Activated T-helper 2 cell treated with anti-CD3 and anti-CD28 coated beads, Interferon-gamma antibody, Interleukin-2, Interleukin-4, amounts not matched to agents 10 μg/mL and 5 μg/mL and 100 μg/mL, durations not matched to agents 14 hours and 24 hours and 36 hours (primary cell): Measurements from ENCODE around the gene GNAQ. TPM values are rescaled to one million over a fixed set of nuclear protein-coding genes. Genes with fewer than 3 reads are reported as not detected.
A peak's percentile ranks its signal among the peaks of the same experiment; 100 is the strongest.

Experiments used
- DNase-seq: peaks from one replicate; pipeline ENCODE4 v3.0.0; 2021; ENCODE audit warnings: low spot score
- H3K27ac Mint-ChIP-seq: one replicate; pipeline ENCODE4 v1.8.0; 2021; ENCODE audit warnings: mixed read lengths
- H3K27me3 Mint-ChIP-seq: one replicate; pipeline ENCODE4 v1.8.0; 2021; ENCODE audit warnings: low read depth, mixed read lengths
- H3K36me3 Mint-ChIP-seq: one replicate; pipeline ENCODE4 v1.8.0; 2021; ENCODE audit warnings: low read depth, mixed read lengths
- H3K4me1 Mint-ChIP-seq: one replicate; pipeline ENCODE4 v1.8.0; 2021; ENCODE audit warnings: low read depth, mixed read lengths
- H3K4me3 Mint-ChIP-seq: one replicate; pipeline ENCODE4 v1.8.0; 2021; ENCODE audit warnings: low read depth, mild to moderate bottlenecking, moderate library complexity, mixed read lengths
- H3K9me3 Mint-ChIP-seq: one replicate; pipeline ENCODE4 v1.8.0; 2021; ENCODE audit warnings: mixed read lengths
- intact Hi-C: fragments of 100-400 bp; cut with micrococcal nuclease; formaldehyde crosslinking; loops from one replicate; pipeline ENCODE4 v1.15.1; 2023
- total RNA-seq: library from RNA; stranded (reverse); gene quantifications from 2 replicates; pipeline ENCODE4 v1.2.3, GENCODE V29; 2022

GNAQ gene
- total RNA-seq, 1 donor from 2014 or later = 28.6 TPM

DNA sequence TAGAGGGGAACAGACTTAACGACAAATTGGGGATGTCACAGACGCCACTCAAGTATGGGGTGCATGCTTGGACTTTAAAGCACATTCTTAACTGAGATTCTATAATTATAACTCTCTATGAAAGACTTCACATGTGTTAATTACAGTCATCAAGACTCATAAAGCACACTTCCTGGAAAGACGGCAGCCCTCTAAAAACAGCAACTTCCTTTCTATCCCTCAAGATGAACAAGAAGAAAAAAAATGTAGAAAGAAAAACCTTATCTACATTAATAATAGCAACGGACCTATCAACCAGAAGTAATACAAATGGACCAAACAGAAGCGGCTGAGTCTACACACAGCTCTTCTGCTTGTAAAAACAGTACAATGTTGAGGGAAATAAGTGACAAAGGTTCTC, 21.2 kb downstream of the GNAQ start:
- peaks cover 30% of the 10 kb centered on the region for H3K36me3 Mint-ChIP-seq

DNA sequence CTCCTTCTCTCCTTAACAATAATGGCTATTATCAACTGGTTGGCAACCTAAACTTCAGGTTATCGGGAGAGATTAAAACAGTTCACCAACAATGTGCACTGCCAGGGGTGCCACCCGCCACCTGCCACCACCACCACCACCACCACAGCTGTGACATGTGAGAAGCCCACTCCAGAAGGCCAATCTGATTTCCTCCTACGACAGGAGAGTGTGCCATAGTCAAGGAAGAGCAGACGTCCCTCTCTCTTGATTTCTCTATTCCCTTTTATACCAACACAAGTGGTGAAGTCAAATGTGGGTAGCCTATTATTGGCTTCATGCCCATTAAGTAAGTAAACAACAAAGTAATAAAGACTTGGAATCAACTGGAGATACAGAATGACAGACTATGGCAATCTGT, 22.4 kb downstream of the GNAQ start:
- no peaks in the 10 kb centered on the region for H3K27me3 Mint-ChIP-seq
- H3K36me3 Mint-ChIP-seq = peaks cover 26% of the 10 kb centered on the region
- H3K4me3 Mint-ChIP-seq = no peak overlapping the region
- DNase-seq = no peak
- H3K4me1 Mint-ChIP-seq = peaks cover 56% of the 10 kb centered on the region
- no peak overlapping the region for H3K27ac Mint-ChIP-seq
- intact Hi-C loops = no loop called here
- no peaks in the 10 kb centered on the region for H3K9me3 Mint-ChIP-seq

More for the DNA sequence above, 21.2 kb downstream of the GNAQ start:
- peak overlapping the region; percentile 77 for H3K27ac Mint-ChIP-seq
- peak overlapping the region; percentile 38 for H3K4me3 Mint-ChIP-seq
- no peaks in the 10 kb centered on the region for H3K9me3 Mint-ChIP-seq
- intact Hi-C loops = loop anchor here (2.0 kb wide), 1 partner anchor 14 kb away; no protein-coding TSS in a partner anchor
- DNase-seq = no peak
- H3K4me1 Mint-ChIP-seq = peaks cover 56% of the 10 kb centered on the region
- no peaks in the 10 kb centered on the region for H3K27me3 Mint-ChIP-seq

DNA sequence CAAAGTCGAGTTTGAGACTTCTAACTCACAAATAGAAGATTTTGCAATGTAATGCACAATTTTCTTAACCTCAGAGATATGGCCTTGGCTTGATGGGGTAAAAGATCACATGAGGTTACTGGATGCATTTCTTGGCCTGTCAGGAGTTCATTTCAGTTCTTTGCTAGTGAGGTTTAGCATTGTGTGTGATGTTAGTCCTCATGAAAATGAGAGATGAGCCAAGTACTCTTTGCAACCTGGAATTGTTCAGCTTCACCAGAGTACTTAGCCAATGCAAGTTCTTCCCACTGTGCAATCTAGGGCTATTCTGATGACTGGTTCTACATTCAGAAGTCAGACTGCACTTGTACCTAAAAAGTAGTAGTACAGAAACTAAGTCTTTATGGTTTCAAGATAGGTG, 24.9 kb downstream of the GNAQ start:
- no peak for DNase-seq
- Mint-ChIP-seq H3K9me3 (no peaks in the 10 kb centered on the region), H3K36me3 (peaks cover 28% of the 10 kb centered on the region), H3K4me3 (no peak overlapping the region), H3K4me1 (peaks cover 56% of the 10 kb centered on the region), H3K27ac (no peak overlapping the region), H3K27me3 (no peaks in the 10 kb centered on the region)
- intact Hi-C loops = no loop called here

DNA sequence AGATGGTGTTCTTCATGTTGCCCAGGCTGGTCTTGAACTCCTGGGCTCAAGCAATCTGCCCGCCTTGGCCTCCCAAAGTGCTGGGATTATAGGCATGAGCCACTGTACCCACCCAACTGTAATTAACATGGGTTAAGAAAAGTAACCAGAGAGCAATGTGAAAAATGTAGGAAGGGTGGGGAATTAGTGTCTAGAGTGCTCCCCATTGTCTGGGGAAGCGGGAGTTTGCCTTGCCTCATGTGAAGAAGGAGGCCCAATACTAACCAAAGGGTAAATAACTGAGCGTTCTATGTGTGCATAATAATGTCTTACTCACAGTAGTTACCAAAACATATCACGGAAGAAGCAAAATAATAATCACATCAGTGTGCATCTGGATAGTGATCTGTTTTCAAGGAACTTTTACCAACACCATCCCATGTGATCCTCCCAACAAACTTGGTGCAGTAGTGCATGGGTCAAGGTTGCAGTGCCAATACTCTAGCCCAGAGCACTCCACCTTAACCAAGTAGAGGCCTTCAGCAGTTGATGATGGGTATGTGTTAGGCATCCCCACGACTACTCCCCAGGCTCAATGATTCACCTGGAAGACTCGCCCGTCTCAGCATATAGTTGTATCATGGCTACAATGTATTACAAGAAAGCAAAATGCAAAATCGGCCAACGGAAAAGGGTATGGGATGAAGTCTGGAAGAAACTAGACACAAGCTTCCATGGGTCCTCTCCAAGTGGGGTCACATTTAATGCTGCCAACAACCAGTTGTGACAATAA, 26.2 kb downstream of the GNAQ start:
- no peaks in the 10 kb centered on the region for H3K9me3 Mint-ChIP-seq
- intact Hi-C loops = no loop called here
- H3K4me1 Mint-ChIP-seq = peaks cover 46% of the 10 kb centered on the region

DNA sequence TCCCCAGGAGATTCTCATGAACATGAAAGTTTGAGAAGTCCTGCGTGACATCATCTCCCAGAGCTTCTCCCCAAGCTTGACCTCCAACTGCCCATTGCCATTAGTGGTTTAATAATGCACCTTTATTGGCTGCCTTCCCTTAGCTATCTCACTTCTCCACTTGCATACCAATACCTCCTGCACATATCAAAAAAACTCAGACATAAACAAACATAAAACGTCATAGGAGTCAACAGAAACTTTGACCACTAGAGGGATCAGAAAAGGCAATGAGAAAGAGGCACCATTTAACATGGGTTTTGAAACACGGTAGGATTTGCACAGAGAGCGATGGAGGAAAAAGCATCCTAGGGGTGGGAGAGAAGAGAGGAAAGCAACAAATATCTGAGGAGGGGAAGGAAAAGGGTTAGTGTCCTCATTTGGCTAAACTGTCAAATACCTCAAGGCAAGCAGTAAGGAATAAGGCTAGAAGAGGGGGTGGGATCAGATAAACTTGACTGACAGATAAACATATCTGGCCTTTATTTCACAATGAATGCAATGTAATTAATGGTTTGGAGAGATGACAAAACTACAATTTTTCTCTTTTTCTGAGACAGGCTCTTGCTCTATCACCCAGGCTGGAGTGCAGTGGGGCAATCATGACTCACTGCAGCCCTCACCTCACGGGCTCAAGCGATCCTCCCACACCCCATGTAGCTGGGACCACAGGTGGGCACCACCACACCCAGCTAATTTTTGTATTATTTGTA, 27.0 kb downstream of the GNAQ start:
- H3K27me3 Mint-ChIP-seq = no peaks in the 10 kb centered on the region
- peaks cover 23% of the 10 kb centered on the region for H3K36me3 Mint-ChIP-seq
- peaks cover 40% of the 10 kb centered on the region for H3K4me1 Mint-ChIP-seq
- DNase-seq = no peak
- H3K27ac Mint-ChIP-seq = no peak overlapping the region
- no peaks in the 10 kb centered on the region for H3K9me3 Mint-ChIP-seq
- intact Hi-C loops = no loop called here
- H3K4me3 Mint-ChIP-seq = no peak overlapping the region

More for the DNA sequence above, 26.2 kb downstream of the GNAQ start:
- Mint-ChIP-seq H3K27ac (no peak overlapping the region), H3K36me3 (peaks cover 23% of the 10 kb centered on the region), H3K27me3 (no peaks in the 10 kb centered on the region), H3K4me3 (no peak overlapping the region)
- DNase-seq = no peak

DNA sequence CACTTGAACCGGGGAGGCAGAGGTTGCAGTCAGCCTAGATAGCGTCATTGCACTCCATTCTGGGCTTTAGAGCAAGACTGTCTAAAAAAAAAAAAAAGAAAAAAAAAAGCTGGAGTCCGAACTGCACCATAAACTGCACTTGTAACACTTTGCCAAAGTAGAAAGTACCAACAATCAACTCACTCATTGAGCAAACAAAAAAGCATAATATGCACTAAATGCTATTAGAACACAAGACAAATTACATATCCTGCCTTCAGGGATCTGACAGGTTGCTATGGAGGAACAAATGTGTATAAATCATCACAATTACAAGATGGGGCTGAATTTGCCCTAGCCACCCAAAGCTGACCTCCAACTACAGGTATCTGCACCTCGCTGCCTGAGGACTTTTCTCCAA, 27.9 kb downstream of the GNAQ start:
- Mint-ChIP-seq H3K27me3 (no peaks in the 10 kb centered on the region), H3K36me3 (peaks cover 27% of the 10 kb centered on the region), H3K9me3 (no peaks in the 10 kb centered on the region), H3K4me3 (no peak overlapping the region), H3K27ac (no peak overlapping the region), H3K4me1 (peaks cover 41% of the 10 kb centered on the region)
- intact Hi-C loops = no loop called here
- DNase-seq = no peak

DNA sequence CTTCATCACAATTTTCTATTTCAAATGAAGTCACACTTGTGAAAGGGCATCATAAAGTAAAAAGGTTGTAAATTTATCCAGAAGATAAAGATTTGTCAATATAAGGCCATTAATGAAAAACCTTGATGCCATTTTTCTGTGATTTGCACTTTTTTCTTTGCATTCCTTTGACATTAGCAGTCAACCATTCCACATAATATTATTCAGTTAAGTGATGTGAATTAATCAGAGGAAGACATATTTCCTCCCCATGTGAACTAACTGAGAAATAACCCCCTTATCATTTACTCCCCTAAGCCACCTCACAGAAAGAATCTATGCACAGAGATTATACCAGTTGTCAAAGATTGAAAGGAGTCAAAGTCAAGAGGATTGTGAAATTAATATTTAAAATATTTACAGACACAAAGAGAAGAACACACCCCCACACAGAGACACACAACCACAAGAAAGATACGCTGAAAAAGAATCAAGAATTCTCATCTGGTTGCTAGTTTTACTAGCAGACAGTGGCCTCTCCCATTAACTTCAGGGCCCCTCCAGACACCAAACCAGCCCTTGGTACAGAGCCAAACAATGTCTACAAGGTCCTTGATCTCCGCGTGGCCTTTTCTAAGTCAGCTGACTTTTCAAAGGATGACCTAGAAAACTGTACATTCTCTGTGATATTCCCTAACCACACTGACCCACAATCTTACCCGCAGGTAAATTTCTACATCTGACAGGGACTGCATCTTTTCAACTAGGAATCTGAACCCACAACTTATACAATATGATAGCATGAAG, 29.5 kb downstream of the GNAQ start:
- intact Hi-C loops = no loop called here
- no peak overlapping the region for H3K4me3 Mint-ChIP-seq
- DNase-seq = no peak
- no peaks in the 10 kb centered on the region for H3K27me3 Mint-ChIP-seq
- H3K4me1 Mint-ChIP-seq = peaks cover 45% of the 10 kb centered on the region
- no peaks in the 10 kb centered on the region for H3K9me3 Mint-ChIP-seq
- no peak overlapping the region for H3K27ac Mint-ChIP-seq
- H3K36me3 Mint-ChIP-seq = peaks cover 34% of the 10 kb centered on the region

DNA sequence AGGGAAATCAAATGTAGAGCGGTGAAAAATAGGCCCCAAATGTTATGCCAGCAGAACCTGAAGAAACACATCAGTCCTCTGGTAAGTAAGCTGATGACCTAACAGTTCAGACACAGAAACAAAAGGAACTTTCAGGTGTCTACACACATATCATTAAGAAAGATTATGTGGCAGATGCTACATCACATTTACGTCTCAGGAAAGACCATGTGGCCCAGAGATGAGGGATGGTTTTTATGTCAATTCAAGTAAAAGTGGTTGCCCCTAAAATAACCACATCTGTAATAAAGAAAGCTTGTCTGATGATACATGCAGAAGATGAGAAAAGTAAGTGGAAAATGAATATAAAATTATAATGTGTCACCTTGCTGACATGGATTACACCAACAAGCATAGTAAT, 31.4 kb downstream of the GNAQ start:
- intact Hi-C loops = no loop called here
- H3K4me1 Mint-ChIP-seq = peaks cover 40% of the 10 kb centered on the region
- H3K36me3 Mint-ChIP-seq = peaks cover 33% of the 10 kb centered on the region
- DNase-seq = no peak
- no peak overlapping the region for H3K27ac Mint-ChIP-seq
- H3K9me3 Mint-ChIP-seq = no peaks in the 10 kb centered on the region
- no peak overlapping the region for H3K4me3 Mint-ChIP-seq
- H3K27me3 Mint-ChIP-seq = no peaks in the 10 kb centered on the region

DNA sequence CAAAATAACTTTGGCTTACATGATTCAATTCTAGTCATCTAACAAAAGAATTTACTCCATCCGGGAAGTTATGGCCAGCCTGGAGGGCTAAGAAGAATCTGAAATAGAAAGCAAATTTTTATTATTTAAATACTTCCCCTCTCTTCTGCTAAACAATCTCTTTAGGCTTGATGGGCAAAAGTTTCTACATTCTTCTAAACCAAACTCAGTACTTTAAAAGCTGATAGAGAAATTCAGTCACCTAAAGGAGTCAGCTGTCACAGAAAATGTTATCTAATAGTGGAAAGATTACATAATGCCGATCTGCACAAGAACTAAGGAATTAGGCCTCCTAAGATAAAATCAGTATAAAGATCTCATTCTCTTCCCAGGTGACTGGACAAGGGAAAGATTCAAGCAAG, 32.4 kb downstream of the GNAQ start:
- no peaks in the 10 kb centered on the region for H3K27me3 Mint-ChIP-seq
- intact Hi-C loops = no loop called here
- no peak overlapping the region for H3K27ac Mint-ChIP-seq

DNA sequence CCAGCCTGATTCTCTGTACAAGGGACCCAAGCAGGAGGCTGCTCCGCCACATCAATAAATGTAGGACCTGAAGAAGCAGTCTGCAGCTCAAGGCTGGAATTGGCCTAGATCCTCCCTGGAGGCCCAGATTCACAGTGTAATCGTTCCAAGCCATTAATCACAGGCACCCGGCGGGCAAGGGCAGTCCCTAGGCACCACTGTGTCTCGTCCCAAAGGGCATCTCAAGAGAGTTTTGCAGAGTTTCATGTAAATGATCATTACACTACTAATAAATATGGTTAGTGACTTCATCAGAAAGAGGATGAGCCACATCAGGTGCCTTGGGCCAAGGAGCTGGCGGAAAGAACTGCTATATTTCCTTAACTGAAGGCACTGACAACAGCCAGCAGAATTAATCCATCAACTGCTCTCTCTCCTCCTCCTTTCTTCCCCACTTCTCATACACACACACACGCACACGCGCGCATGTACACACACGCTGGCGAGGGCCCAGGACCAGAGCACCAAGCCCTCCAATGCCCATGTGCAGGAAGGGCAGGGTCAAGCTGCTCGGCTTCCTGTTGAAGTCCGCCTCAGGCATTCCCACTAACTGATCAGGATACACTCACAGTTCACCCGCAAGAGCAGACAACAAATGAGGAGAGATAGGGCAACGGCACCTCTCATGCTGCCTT, 33.9 kb downstream of the GNAQ start:
- H3K27me3 Mint-ChIP-seq = no peaks in the 10 kb centered on the region
- H3K9me3 Mint-ChIP-seq = no peaks in the 10 kb centered on the region
- peaks cover 26% of the 10 kb centered on the region for H3K36me3 Mint-ChIP-seq
- H3K4me3 Mint-ChIP-seq = no peak overlapping the region
- peaks cover 36% of the 10 kb centered on the region for H3K4me1 Mint-ChIP-seq
- intact Hi-C loops = no loop called here
- no peak overlapping the region for H3K27ac Mint-ChIP-seq
- DNase-seq = no peak

More for the DNA sequence above, 32.4 kb downstream of the GNAQ start:
- Mint-ChIP-seq H3K4me3 (no peak overlapping the region), H3K4me1 (peaks cover 38% of the 10 kb centered on the region), H3K36me3 (peaks cover 29% of the 10 kb centered on the region), H3K9me3 (no peaks in the 10 kb centered on the region)
- DNase-seq = no peak

DNA sequence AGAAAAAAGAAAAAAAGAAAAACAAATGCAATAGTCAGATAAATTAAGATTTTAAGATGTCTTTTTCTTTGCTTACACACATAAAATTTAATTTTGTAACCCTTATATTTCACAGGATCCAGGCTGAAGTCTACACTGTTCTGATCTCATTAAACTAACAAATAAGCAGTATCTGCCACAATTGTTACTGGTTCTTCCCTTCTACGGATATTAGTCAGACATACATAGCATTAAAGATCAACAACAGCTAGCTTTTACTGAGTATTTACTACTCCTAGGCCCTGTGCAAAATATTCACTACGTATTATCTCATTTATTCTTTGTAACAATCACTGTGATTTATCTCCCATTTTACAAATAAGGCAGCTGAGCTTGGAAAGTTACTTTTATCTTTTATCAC, 34.9 kb downstream of the GNAQ start:
- H3K36me3 Mint-ChIP-seq = peaks cover 23% of the 10 kb centered on the region
- intact Hi-C loops = no loop called here
- H3K4me1 Mint-ChIP-seq = peaks cover 35% of the 10 kb centered on the region
- DNase-seq = no peak
- H3K27ac Mint-ChIP-seq = no peak overlapping the region
- no peaks in the 10 kb centered on the region for H3K27me3 Mint-ChIP-seq
- no peaks in the 10 kb centered on the region for H3K9me3 Mint-ChIP-seq
- H3K4me3 Mint-ChIP-seq = no peak overlapping the region

DNA sequence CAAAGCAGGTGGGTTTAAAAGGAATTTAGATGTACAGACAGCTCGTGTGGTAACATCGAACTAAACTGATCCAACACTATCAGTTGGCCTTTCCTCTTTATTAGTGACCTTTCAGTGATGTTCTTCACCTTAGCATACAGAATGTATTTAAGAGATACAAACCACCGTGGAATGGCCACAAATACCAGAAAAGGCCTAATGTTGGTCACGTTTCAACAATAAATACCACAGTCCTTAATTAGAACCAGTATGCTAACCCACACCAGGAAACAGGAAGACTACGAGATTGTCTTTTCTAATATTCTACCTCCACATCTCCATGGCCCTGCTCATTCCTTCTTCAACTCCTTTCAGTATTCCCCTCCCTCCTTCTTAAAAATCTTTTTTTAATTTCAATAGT, 40.4 kb downstream of the GNAQ start:
- Mint-ChIP-seq H3K36me3 (peaks cover 23% of the 10 kb centered on the region), H3K27me3 (no peaks in the 10 kb centered on the region), H3K27ac (no peak overlapping the region), H3K9me3 (no peaks in the 10 kb centered on the region), H3K4me1 (peaks cover 33% of the 10 kb centered on the region), H3K4me3 (no peak overlapping the region)
- intact Hi-C loops = no loop called here
- DNase-seq = no peak
